Spleen (tissue), 7 donors: ENCODE results near the gene LSM14A.

ENCODE experiments used
- POLR2A ChIP-seq, 3 donors: fragments of 450-650 bp; IDR thresholded peaks; one replicate each; pipeline ENCODE4 v1.5.1; 2017; ENCODE audit warnings: antibody characterized with exemption in 3 of 3, mild to moderate bottlenecking in 1 of 3
- TF ChIP-seq, protein P1 (sequence below), 11 experiments: fragments of 200-600 bp in 7 of 11; fragments of 450-650 bp in 4 of 11; sonication (generic) in 4 of 11; IDR thresholded peaks in 8 of 11; conservative IDR thresholded peaks in 3 of 11; 1 replicate in 7 of 11; 2 replicates in 4 of 11; pipeline versions ENCODE4 v1.4.0 to v1.8.0; 2016 to 2021; ENCODE audit warnings: antibody characterized with exemption in 11 of 11, inconsistent platforms in 4 of 11, mild to moderate bottlenecking in 1 of 11
- donor health status: DM: no; HTN: no; CAD: no; lungs with moderate emphysema.
- donor health status: DM: no; HTN: no; CAD: no.
- donor health status: DM: no; HTN: no; CAD: no.

GRCh38 chr19:34180709-34181108 is 8.4 kb downstream of the LSM14A start:
- TF ChIP-seq POLR2A (IDR thresholded peaks at IDR 0.05) = no peak
- TF ChIP-seq, protein P1, sequence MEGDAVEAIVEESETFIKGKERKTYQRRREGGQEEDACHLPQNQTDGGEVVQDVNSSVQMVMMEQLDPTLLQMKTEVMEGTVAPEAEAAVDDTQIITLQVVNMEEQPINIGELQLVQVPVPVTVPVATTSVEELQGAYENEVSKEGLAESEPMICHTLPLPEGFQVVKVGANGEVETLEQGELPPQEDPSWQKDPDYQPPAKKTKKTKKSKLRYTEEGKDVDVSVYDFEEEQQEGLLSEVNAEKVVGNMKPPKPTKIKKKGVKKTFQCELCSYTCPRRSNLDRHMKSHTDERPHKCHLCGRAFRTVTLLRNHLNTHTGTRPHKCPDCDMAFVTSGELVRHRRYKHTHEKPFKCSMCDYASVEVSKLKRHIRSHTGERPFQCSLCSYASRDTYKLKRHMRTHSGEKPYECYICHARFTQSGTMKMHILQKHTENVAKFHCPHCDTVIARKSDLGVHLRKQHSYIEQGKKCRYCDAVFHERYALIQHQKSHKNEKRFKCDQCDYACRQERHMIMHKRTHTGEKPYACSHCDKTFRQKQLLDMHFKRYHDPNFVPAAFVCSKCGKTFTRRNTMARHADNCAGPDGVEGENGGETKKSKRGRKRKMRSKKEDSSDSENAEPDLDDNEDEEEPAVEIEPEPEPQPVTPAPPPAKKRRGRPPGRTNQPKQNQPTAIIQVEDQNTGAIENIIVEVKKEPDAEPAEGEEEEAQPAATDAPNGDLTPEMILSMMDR (IDR thresholded peaks at IDR 0.05 in 8 of 11, conservative IDR thresholded peaks at IDR 0.05 in 3 of 11) = no peak
